OCI-LY3 (cell line): ENCODE results near the gene OPCML.

ENCODE experiments used
- H2AFZ ChIP-seq: fragments of 200-600, 300-600 bp; shearing (Covaris generic); 2 replicates; pipeline ENCODE4 v1.6.0; 2014; ENCODE audit warnings: antibody characterized with exemption, low read depth, low read length
- H3K27ac ChIP-seq: fragments of 200-600, 300-600 bp; sonication (generic); 2 replicates; pipeline ENCODE4 v1.5.1; 2014; ENCODE audit warnings: mild to moderate bottlenecking, low read length, moderate library complexity, mixed read lengths
- H3K27me3 ChIP-seq: fragments of 200-600, 300-600 bp; sonication (generic); 2 replicates; pipeline ENCODE4 v1.6.1; 2014; ENCODE audit warnings: low read depth, low read length, mixed read lengths
- H3K36me3 ChIP-seq: fragments of 200-600, 300-600 bp; sonication (generic); replicated peaks from 2 replicates; pipeline ENCODE3; 2014; ENCODE audit warnings: low read depth, low read length, mixed read lengths
- H3K4me1 ChIP-seq: fragments of 300-600, 200-600 bp; sonication (generic); 2 replicates; pipeline ENCODE4 v1.6.1; 2014; ENCODE audit warnings: low read length, mixed read lengths
- H3K4me2 ChIP-seq: fragments of 200-600, 300-600 bp; sonication (generic); 2 replicates; pipeline ENCODE4 v1.6.1; 2014; ENCODE audit warnings: low read length, mixed read lengths
- H3K4me3 ChIP-seq: fragments of 300-600, 200-600 bp; sonication (generic); 2 replicates; pipeline ENCODE4 v1.5.1; 2014; ENCODE audit warnings: antibody characterized with exemption, mild to moderate bottlenecking, low read length, moderate library complexity
- H3K79me2 ChIP-seq: fragments of 300-600, 200-600 bp; shearing (Covaris generic); 2 replicates; pipeline ENCODE4 v1.6.1; 2014; ENCODE audit warnings: mild to moderate bottlenecking, low read length, mixed read lengths
- H3K9ac ChIP-seq: fragments of 300-600, 200-600 bp; shearing (Covaris generic); 2 replicates; pipeline ENCODE4 v1.6.0; 2014; ENCODE audit warnings: mild to moderate bottlenecking, low read length, moderate library complexity
- H3K9me3 ChIP-seq: fragments of 200-600, 300-600 bp; shearing (Covaris generic); 2 replicates; pipeline ENCODE4 v1.6.1; 2014; ENCODE audit warnings: low read length, mixed read lengths; ENCODE audit not compliant: insufficient read depth
- H4K20me1 ChIP-seq: fragments of 200-600, 300-600 bp; sonication (generic); 2 replicates; pipeline ENCODE4 v1.6.1; 2016; ENCODE audit warnings: low read length, mixed read lengths; ENCODE audit not compliant: insufficient read depth
- CTCF ChIP-seq: fragments of 200-600, 300-600 bp; sonication (generic); IDR thresholded peaks from 2 replicates; pipeline ENCODE4 v1.5.1; 2014; ENCODE audit warnings: antibody characterized with exemption, low read length, low read depth
- EZH2phosphoT487 ChIP-seq: fragments of 200-600 bp; shearing (Covaris generic); IDR thresholded peaks from 2 replicates; pipeline ENCODE4 v1.6.1; 2018; ENCODE audit warnings: antibody characterized with exemption, mixed run types, low read depth

The OPCML gene

GRCh38 chr11:132674151-132674550, 858.1 kb downstream of the OPCML start:
- Histone ChIP-seq H3K9me3 (no peaks in the 10 kb centered on the region), H2AFZ (no peak overlapping the region), H3K36me3 (no peaks in the 10 kb centered on the region), H4K20me1 (no peaks in the 10 kb centered on the region), H3K27ac (no peak overlapping the region), H3K4me1 (no peaks in the 10 kb centered on the region), H3K9ac (no peak overlapping the region), H3K4me3 (no peak overlapping the region), H3K4me2 (no peak overlapping the region), H3K27me3 (no peaks in the 10 kb centered on the region), H3K79me2 (no peaks in the 10 kb centered on the region)
- TF ChIP-seq CTCF, result no peak
- TF ChIP-seq EZH2phosphoT487, result no peak

GRCh38 chr11:132671851-132672370, 860.4 kb downstream of the OPCML start:
- Histone ChIP-seq H2AFZ (no peak overlapping the region), H3K79me2 (no peaks in the 10 kb centered on the region), H3K9me3 (no peaks in the 10 kb centered on the region), H3K4me2 (no peak overlapping the region), H4K20me1 (no peaks in the 10 kb centered on the region), H3K4me1 (no peaks in the 10 kb centered on the region), H3K4me3 (no peak overlapping the region), H3K9ac (no peak overlapping the region), H3K27me3 (no peaks in the 10 kb centered on the region), H3K36me3 (no peaks in the 10 kb centered on the region), H3K27ac (no peak overlapping the region)
- TF ChIP-seq CTCF (no peak), EZH2phosphoT487 (no peak)

GRCh38 chr11:132670921-132671675, 861.2 kb downstream of the OPCML start:
- Histone ChIP-seq H3K36me3 (no peaks in the 10 kb centered on the region), H3K4me1 (no peaks in the 10 kb centered on the region), H3K79me2 (no peaks in the 10 kb centered on the region), H3K4me3 (no peak overlapping the region), H3K9me3 (no peaks in the 10 kb centered on the region), H3K9ac (no peak overlapping the region), H3K27ac (no peak overlapping the region), H3K27me3 (no peaks in the 10 kb centered on the region), H2AFZ (no peak overlapping the region), H4K20me1 (no peaks in the 10 kb centered on the region), H3K4me2 (no peak overlapping the region)
- TF ChIP-seq EZH2phosphoT487 (no peak), CTCF (no peak)

- Histone ChIP-seq H3K9ac (no peak overlapping the region), H3K4me2 (no peak overlapping the region), H3K9me3 (no peaks in the 10 kb centered on the region), H3K4me3 (no peak overlapping the region), H3K79me2 (no peaks in the 10 kb centered on the region), H3K27ac (no peak overlapping the region), H3K27me3 (no peaks in the 10 kb centered on the region), H2AFZ (no peak overlapping the region), H3K36me3 (no peaks in the 10 kb centered on the region), H3K4me1 (no peaks in the 10 kb centered on the region), H4K20me1 (no peaks in the 10 kb centered on the region)
- TF ChIP-seq EZH2phosphoT487 (no peak), CTCF (no peak)
These were observed 862.4 kb downstream of the OPCML start for GRCh38 chr11:132669949-132670348.
